Liver (tissue), 3 donors: ENCODE results near the gene FURIN.

Experiments
- EGR1 ChIP-seq, 2 donors: IDR thresholded peaks; 2 replicates each; pipeline ENCODE4 v1.6.1; 2016 to 2018; ENCODE audit warnings: antibody characterized with exemption in 2 of 2, low read depth in 2 of 2
- GABPA ChIP-seq, 2 donors: IDR thresholded peaks in 1 of 2; conservative IDR thresholded peaks in 1 of 2; 2 replicates each; pipeline ENCODE4 v1.6.1; 2016; ENCODE audit warnings: antibody characterized with exemption in 2 of 2, mild to moderate bottlenecking in 1 of 2, moderate library complexity in 1 of 2
- NR2F2 ChIP-seq: IDR thresholded peaks from 2 replicates; pipeline ENCODE4 v1.6.1; 2016; ENCODE audit warnings: antibody characterized with exemption
- RAD21 ChIP-seq, 2 donors: IDR thresholded peaks; 2 replicates each; pipeline ENCODE4 v1.6.1; 2016; ENCODE audit warnings: antibody characterized with exemption in 2 of 2, mild to moderate bottlenecking in 2 of 2
- SP1 ChIP-seq: IDR thresholded peaks from 2 replicates; pipeline ENCODE4 v1.6.1; 2018; ENCODE audit warnings: antibody characterized with exemption, mild to moderate bottlenecking
- YY1 ChIP-seq: IDR thresholded peaks from 2 replicates; pipeline ENCODE4 v1.6.1; 2016; ENCODE audit warnings: antibody characterized with exemption, mild to moderate bottlenecking
- TF ChIP-seq, protein P1 (sequence below): fragments of 150-350 bp; IDR thresholded peaks from 2 replicates; pipeline ENCODE4 v1.5.1; 2017; ENCODE audit warnings: improper control_type of control experiment, low read depth, low read length; ENCODE audit not compliant: missing input control
- TF ChIP-seq, protein P2 (sequence below): IDR thresholded peaks from 2 replicates; pipeline ENCODE4 v1.6.1; 2016; ENCODE audit warnings: antibody characterized with exemption, mild to moderate bottlenecking
- TF ChIP-seq, protein P3 (sequence below): IDR thresholded peaks from 2 replicates; pipeline ENCODE4 v1.6.1; 2016; ENCODE audit warnings: antibody characterized with exemption
- donor health status: healthy.
- donor health status: healthy.

DNA sequence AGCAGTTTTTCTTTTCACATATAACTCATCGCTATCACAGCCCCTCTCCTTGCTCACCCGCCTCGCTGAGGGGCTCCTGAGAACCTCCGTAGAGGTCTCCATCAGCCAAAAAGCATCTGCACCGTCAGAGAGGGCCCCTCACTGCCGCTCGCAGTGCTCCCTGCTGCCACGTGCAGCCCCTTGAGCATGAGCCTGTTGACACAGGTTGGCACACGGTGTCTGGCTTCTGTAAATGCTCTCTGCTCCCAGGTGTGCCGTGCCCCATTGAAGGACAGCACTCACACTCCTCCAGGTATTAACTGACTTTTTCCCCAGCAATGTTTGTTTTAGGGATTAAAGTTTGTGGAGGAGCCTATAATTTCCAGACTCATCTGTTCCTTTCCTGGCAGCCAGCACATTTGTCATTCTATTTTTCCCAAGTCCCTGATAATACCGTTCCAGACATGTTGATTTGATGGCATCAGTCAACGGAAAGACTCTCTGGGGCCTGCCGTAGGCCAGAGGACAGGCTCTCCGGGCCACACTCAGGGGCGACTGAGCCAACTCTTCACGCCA is 2.1 kb upstream of the FURIN start:
- TF ChIP-seq, protein P1, sequence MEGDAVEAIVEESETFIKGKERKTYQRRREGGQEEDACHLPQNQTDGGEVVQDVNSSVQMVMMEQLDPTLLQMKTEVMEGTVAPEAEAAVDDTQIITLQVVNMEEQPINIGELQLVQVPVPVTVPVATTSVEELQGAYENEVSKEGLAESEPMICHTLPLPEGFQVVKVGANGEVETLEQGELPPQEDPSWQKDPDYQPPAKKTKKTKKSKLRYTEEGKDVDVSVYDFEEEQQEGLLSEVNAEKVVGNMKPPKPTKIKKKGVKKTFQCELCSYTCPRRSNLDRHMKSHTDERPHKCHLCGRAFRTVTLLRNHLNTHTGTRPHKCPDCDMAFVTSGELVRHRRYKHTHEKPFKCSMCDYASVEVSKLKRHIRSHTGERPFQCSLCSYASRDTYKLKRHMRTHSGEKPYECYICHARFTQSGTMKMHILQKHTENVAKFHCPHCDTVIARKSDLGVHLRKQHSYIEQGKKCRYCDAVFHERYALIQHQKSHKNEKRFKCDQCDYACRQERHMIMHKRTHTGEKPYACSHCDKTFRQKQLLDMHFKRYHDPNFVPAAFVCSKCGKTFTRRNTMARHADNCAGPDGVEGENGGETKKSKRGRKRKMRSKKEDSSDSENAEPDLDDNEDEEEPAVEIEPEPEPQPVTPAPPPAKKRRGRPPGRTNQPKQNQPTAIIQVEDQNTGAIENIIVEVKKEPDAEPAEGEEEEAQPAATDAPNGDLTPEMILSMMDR = no peak
- no peak for TF ChIP-seq NR2F2
- no peak for TF ChIP-seq RAD21 (IDR thresholded peaks at IDR 0.05)
- TF ChIP-seq EGR1 (IDR thresholded peaks at IDR 0.05; ENCODE audit: low read depth in 2 of 2) = no peak
- no peak for TF ChIP-seq GABPA (IDR thresholded peaks at IDR 0.05 in 1 of 2, conservative IDR thresholded peaks at IDR 0.05 in 1 of 2)
- TF ChIP-seq YY1 = no peak
- TF ChIP-seq, protein P2, sequence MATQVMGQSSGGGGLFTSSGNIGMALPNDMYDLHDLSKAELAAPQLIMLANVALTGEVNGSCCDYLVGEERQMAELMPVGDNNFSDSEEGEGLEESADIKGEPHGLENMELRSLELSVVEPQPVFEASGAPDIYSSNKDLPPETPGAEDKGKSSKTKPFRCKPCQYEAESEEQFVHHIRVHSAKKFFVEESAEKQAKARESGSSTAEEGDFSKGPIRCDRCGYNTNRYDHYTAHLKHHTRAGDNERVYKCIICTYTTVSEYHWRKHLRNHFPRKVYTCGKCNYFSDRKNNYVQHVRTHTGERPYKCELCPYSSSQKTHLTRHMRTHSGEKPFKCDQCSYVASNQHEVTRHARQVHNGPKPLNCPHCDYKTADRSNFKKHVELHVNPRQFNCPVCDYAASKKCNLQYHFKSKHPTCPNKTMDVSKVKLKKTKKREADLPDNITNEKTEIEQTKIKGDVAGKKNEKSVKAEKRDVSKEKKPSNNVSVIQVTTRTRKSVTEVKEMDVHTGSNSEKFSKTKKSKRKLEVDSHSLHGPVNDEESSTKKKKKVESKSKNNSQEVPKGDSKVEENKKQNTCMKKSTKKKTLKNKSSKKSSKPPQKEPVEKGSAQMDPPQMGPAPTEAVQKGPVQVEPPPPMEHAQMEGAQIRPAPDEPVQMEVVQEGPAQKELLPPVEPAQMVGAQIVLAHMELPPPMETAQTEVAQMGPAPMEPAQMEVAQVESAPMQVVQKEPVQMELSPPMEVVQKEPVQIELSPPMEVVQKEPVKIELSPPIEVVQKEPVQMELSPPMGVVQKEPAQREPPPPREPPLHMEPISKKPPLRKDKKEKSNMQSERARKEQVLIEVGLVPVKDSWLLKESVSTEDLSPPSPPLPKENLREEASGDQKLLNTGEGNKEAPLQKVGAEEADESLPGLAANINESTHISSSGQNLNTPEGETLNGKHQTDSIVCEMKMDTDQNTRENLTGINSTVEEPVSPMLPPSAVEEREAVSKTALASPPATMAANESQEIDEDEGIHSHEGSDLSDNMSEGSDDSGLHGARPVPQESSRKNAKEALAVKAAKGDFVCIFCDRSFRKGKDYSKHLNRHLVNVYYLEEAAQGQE = no peak
- TF ChIP-seq, protein P3, sequence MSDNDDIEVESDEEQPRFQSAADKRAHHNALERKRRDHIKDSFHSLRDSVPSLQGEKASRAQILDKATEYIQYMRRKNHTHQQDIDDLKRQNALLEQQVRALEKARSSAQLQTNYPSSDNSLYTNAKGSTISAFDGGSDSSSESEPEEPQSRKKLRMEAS = no peak
- no peak for TF ChIP-seq SP1
